ENCODE data around the gene ENGASE.

The ENGASE gene

DNA sequence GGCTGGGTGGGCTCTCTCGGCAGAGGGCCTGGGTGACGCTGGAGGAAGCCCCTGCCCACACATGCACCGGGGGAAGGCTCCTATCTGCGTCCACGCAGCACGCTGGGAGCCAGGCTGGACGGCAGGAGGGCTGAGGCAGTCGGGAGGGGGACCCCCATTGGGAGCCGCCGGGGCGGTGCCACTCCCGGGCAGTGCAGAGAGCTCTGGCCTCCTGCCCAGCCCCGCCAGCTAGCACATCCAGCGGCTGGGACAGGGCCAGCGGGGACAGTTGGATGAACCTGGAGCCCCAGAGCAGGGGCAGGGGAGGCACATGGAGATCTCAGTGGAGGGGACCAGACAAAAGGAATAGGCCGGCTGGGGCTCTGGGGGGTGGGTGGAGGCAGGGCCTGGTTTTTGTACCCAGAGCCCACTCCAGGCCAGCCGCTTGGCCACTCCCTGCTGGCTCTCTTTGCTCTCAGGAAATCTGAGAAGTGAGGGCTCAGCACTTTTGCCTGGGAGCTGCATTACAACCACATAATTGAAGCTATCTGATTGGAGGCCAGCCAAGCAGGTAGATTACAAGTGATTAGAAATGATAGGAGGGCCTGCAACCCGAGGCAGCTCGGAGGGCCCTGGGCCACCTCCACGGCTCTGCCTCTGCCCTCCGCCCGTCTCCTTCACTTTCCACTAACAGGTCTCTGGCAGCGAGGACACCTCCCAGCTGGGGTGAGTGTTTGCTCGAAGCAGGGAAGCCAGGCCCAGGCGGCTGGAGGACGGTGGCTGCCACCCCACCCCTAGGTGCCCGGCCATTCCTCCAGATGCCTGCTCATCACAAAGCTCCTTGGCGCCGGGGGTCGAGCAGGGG is 40.1 kb downstream of the ENGASE start:
- no peak for DNase-seq (ENCODE audit: low spot score)

DNA sequence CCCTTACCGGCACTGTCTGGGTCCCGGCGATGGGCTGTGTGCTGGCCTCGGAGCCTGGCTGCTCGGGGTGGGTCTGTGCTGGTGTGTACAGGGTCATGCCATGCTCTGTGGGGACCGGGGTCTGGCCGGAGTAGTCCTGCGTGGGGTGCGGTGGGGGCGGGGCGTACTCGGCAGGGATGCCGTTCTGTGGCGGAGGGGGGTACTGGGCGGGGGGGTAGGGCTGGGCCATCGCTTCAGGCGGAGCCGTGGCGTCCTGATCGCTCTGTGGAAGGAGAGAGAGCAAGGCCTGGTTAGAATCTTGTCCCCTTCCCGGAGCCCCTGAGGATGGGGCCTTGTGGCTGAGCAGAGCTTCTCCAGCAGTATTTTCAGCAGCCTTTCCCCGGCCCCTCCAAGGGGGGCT is 40.9 kb downstream of the ENGASE start:
- DNase-seq (ENCODE audit: low spot score): no peak

DNA sequence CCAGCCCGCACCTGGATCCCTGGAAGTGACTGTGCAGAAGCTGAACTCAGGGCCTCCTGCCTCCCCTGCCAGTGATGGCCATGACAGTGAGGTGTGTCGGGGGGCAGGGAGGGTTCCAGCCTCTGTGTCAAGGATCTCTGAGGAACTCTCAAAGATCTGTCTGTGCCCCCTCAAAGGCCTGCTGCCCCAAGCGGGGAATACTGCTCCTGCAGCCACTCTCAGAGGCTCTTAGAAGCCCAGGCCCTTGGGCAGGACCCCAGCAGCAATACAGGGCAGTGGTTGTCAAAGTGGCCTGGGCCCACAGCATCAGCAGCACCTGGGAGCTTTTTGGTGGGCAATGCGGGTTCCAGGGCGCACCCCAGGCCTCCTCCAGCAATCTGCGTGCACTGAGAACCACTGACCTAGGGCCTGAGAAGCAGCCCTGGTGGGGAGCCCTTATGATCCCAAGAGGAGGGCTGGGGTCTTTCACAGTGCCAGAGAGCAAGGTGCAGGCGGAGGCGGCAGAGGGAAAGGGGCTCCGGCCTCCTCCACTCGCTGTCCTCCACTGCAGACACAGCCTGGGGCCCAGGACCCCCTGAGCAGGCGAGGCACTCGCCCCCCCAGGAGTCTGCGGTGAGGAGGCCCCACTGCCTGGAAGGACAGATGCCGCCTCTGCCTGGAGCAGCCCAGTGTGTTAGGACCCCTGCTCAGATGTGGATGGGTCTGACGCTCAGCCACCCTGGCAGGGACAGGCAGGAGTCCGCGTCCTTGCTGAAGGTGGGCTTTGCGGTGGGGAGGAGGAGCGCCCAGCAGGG is 42.1 kb downstream of the ENGASE start:
- DNase-seq (ENCODE audit: low spot score): no peak

DNA sequence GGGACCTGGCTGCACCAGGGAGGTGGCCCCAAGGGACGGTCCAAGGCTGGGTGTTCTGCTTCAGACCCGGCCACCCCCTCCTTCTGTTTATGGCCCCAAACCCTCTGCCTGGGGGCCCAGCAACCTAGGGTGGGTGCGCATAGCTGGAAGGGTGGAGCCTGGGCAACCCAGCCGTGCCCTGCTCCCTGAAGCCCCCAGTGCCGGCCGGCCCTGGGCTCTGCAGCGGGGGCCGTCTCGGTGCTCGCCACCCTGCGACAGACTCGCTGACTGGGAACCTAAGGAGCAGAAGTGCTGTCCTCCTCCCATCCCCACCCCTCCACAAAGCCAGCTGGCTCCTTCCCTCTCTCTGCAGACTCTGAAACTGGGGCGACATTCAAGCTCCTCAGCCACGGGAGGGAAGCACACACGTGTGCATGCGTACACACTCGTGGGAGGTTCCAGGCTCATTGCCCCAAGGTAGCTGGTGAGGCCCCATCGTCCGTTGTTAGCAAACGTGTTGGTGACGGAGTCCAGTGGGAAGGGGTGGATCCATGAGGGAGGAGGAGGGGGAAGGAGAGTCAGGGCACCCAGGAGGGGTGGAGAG is 43.4 kb downstream of the ENGASE start:
- no peak for DNase-seq (ENCODE audit: low spot score)

DNA sequence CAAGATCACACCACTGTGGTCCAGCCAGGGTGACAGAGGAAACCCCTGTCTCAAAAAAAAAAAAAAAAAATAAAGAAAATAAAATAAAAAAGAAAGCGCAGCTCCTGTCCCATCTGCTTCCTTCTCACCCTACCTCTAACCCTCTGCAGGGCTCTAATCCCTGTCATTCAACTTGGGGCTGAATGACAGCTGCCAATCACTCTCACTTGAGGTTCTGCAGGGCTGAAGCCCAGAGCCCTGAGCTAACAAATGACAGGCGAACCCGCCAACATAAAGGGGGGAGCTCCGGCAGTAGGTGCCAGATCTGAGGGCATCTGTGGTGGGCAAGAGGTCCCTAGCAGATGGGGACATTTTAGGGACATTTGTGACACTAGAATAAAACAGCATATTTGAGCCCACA is 44.3 kb downstream of the ENGASE start:
- no peak for DNase-seq (ENCODE audit: low spot score)

DNA sequence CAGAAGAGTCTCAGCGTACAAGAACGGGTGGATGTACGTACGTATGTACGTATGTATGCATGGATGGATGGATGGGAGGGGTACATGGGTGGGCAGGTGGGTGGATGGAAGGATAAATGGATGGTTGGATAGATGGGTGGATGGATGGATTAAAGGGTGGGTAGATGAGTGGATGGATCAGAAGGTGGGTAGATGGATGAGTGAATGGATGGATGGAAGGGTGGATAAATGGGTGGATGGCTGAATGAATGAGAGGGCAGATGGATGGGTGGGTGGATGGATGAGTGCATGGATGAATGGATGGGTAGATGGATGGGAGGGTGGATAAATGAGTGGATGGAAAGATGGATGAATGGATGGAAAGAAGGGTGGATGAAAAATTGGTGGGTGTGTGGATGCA is 45.6 kb downstream of the ENGASE start:
- DNase-seq (ENCODE audit: low spot score): no peak

DNA sequence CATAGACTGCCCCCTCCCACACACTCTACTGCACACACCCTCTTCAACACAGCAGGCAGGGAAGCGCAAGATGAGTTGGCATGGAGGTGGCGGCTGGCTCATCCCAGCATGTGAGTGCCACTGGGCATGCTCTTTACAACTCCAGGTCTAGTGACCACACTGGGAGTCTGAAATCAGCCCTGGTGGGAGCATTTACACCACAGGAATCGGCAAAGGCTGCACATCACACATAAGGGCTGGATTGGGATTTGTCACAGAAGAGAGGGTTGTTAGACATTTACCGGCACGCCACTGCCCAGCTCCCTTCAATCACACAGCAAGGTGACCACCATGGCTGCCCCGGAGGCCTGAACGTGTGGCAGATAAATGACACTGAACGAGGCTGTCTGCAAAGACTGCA is 49.4 kb downstream of the ENGASE start:
- no peak for DNase-seq (ENCODE audit: low spot score)

DNA sequence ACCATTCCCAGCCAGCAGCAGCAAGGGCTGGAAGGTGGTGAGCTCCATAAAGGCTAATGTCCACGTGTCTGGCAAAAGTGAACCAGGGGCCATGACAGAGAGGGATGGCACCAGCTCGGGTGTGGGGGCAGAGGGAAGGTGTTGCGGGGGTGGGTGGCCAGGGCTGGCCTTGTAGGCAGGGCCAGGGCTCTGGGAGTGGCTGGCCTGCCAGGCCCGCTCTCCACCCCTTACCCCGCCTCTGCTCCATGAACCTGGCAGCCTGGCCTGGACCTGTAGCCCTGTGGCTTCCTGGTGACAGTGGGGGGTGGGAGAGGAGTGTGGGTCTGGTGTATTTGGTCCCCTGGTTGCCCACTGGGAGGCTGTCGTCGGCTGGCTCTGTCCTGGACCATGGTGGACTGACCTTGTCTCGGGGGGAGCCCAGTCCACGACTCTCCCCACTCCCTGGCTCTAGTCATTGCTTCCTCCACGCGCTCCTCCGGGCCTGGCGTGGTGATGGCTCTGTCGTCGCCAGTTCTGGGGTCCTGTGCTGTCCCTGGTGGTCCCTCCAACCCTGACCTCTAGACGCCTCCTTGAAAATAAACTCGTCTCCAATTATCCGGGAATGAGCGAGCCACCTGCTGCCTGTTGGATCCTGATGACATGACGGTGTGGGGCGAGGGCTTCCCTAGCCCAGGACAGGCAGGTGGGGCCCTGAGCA is 50.0 kb downstream of the ENGASE start:
- DNase-seq (ENCODE audit: low spot score): no peak

DNA sequence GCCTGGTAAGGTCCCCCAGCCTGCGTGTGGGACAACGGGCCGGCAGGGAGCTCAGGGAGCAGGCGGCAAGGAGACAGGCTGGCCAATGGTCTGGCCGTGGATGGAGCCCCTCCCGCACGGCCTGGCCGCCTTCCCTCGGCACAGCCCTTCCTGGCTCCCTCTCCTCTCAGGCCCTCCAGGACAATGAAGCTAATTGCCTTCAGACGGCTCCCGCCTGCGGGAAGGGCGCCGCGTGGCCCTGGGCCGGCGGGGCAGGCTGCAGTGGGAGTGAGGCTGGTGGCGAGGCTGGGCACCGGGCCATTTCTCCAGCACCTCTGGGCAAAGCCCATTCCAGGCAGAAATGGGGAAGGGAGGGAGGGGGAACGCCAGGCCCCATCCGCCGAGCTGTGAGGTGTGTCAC is 50.9 kb downstream of the ENGASE start:
- DNase-seq (ENCODE audit: low spot score): no peak

DNA sequence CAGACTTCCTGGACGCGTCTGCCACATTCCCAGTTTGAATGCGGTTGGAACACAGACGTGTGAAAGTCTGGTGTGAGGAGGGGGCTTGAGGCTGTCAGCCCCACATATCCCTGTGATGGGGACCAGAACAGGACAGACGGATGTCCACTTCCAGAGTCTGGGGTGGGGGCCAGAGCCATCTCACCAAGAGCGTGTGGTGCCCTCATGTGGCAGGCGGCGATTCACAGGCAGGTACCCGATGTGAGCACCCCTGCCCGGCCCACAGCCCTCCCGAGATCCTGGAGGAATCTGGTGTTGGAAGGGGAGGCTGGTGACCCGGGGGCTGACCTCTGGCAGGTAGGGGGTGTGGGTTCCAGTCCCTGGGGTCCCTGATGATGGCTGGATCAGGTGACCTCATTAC is 51.5 kb downstream of the ENGASE start:
- no peak for DNase-seq (ENCODE audit: low spot score)

DNA sequence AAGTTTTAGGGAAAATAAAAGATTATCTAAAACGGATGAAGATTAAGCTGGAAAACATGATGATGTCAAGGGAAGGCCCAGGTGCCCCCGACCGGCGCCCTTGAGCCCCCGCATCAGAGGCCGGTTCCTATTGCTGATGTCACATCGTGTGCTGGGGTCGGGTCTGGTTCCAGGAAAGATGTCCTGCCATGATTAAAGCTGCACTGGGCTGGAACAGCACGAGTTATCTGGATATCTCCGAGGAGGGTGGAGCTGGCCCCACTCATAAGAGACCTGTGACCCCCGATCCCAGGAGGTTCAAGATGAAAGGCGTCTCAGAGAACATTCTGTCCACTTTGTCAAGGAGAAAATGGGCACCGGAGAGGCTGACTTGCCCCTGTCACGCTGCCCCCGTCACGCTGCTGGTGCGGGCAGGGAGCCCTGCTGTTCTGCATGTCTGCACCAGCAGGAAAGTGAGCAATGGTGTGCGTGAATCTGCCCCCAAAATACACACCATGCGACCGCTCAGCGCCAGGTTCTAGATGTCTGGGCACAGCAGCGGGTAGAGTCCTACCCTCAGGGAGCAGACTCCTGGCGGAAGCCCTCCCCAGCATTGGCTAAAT is 53.0 kb downstream of the ENGASE start:
- DNase-seq (ENCODE audit: low spot score): no peak

DNA sequence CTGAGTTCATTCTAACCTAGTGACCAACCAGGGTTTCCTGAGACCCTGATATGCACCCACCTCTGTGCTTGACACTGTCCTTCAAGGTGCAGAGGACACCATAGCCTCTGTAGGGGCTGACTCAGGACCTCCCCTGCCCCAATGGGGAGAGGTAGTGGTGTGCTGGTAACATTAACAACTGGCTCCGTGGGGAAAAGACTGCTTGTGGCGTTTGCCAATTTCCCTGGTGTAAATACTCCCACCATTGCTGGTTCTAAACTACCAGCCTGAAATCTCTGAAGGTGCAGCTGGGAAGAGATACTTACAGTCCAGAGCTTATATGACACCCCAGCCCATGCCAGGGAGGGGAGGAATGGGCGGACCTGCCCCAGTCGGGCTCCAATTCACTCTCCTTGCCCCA is 54.9 kb downstream of the ENGASE start:
- DNase-seq (ENCODE audit: low spot score): no peak

DNA sequence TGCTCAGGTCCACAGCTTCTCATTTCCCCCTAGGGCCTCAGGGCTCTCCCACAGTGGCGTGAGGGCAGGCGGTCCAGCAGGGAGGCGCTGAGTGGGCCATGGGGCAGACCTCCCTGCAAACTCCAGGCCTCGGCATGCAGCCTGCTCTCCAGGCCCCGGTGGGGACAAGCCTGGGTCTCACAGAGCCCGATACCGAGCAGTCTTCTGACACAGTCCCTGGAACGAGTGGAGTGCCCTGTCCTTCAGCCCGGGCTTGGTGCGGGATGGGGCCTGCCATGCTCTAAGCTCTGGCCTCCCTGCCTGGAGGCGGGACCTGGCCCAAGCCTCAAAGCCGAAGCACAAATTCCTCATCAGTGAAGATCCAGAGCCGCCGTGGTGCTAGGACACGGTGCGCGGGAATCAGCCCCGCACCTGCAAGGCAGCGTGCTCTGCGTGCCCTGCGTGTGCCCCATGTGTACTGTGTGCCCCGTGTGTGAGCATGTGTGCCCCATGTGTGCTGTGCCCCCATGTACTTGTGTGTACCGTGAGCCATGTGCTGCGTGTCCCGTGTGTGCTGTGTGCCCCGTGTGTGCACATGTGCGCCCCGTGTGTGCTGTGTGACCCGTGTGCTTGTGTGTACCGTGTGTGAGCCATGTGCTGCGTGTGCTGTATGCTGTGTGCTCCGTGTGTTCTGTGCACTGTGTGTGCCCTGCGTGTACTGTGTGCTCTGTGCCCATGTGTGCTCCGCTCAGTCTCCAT is 56.1 kb downstream of the ENGASE start:
- DNase-seq (ENCODE audit: low spot score): no peak

DNA sequence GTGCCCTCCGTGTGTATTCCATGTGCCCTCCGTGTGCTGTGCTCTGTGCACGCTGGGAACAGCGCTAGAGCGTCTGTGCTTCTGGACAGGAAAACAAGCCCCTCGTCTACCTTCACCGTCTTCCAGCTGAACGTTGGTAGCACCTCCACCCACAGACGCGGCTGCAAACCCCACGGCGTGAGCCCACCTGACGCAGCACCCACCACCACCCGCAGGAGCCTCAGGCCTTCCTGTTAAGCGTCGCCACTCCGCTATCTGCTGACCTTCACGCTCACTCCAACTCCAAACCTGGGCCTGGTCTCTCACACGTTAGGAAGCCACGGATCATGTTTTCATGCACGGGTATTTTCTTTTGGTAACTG is 56.6 kb downstream of the ENGASE start:
- no peak for DNase-seq (ENCODE audit: low spot score)

DNA sequence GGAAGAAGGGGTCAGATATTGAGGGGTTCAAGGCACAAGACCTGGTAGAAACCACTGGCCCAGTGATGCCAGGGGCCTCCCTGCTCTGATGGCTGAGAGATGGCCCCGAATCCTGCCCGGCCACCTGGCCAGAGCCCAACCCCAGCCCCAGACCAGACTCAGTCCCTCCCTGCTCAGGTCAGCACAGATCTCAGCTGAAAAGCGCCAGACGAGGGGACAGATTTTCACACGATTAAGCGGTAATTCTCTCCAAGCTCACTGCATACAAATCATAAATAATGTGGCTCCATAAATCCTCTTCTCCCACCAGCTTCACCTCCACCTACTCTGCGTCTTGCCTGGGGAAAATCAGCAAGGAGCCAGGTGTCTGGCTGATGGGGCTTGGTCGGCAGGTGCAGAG is 57.1 kb downstream of the ENGASE start:
- no peak for DNase-seq (ENCODE audit: low spot score)

DNA sequence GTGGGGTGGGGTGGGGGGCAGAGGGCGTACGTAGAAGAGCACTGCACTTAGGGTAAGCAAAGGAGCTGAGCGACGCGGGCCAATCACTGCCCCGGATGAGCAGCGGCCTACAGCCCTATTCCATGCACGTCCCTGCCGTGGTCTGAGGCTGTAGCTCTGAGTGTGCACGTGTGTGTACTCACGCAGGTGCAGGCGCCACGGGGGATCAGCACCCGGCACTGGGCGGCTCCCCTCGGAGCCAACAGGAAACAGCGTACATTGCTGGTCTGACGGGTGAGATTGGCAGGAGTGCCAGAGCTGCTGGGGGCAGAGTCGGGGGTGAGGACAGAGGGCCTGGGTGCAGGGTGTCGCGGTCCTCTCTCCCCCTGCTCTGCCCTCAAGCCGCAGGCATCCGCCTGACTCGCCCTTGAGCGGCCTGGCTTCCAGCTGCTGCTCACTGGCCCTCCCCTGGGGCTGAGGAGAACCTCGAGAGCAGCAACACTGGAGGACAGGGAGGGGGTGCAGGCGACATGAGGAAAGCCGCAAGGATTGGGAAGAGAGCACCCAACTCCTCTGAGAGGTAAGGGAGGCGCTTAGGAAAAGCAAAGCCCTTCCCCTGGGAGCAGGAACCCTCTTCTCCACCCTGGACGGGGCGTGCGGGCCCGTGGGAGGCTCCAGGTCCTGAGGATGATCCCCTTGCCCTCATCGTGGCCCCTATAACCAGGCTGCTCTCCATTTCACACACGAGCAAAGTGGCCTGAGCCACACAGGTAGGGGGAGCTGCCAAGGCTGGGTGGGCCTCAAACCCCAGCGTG is 57.8 kb downstream of the ENGASE start:
- no peak for DNase-seq (ENCODE audit: low spot score)

DNA sequence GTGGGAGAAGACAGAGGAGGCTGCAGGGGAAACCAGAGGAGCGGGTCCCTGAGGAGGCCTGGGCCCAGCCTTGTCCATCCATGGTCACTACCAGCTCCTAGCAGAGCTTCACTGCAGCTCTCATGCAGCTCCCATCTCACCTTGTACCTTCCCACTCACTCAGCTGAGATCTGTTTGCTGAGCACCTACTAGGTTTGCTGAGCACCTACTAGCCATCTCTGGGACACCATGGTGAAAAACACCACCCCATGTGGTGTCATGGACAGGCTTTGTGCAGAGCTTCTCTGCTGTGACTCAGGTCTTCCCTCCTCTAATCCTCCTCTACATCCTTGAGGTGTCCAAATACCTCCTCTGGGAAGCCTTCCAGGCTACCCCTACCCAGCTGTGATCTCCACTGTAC is 58.6 kb downstream of the ENGASE start:
- DNase-seq (ENCODE audit: low spot score): no peak

DNA sequence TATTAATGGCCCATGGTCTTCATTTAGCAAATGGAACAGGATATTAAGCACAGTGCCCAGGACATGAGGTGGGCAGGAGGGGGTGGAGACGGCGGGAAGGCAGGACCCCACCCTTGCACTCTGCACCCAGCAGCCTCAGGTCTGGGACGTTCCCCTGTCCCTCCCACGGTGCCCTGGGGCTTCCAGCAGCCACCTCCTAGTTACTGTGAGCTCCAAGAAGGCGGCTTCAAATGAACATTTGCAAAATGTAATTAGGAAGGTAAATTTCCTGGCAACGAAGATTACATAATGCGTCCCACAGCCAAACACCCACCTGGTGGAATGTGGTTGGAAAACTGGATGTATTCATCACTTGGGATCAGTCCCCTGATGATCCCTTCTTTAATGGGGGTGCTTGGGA is 59.4 kb downstream of the ENGASE start:
- DNase-seq (ENCODE audit: low spot score): no peak

DNA sequence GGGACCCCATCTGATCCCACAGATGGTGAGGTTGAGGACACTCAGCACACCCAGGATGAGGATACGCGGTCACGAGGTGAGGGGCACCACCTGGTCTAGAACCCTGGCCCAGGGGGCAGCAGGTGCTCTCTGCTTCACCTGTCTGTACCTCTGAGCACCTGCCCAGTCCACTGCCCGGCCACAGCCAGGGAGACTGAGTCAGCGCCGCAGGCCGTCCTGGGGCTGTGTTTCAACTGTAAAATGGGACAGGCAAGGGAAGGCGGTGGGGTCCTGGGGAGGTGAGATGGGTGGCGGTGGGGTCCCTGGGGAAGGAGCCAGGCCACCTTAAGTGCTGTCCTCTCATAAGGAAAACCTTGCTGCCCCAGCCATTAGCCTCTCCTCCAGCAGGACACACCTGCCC is 60.4 kb downstream of the ENGASE start:
- no peak for DNase-seq (ENCODE audit: low spot score)

DNA sequence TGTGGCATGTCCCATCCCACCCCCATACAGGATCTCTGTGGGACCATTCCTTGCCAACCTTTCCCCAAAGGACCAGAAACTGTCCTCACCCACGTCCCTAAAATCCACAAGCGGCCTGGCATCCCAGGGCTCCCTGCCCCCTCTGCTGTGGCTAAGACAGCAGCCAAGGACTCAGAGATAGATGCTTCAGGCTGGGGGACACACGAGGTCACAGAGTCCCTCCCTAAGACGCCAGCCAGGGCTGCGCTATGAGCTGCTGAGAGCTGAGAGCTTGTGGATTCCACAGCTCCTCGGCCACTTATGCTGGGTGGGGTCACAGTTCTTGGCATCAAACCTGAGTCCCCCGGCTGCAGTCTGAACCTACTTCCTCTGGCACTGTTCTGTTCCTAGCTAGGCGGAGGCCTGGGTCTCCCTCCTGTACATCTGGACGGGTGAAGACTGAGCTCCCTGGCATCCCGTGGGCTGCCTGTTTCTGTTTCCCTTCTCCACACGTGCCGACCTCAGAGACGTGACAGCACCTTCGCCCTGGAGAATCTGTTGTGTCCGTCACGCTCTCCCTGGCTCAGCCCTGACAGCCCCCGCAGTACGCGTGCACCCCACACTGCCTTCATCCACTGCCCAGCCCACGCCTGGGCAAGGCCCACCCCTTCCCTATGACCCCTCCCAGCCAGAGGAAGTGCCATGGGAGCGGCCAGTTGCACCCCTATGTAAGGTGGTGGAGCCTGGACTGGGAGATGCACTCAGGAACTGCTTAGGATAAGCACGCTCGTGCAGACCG is 61.2 kb downstream of the ENGASE start:
- DNase-seq (ENCODE audit: low spot score): no peak
